HG02588 (cell line): ENCODE data around the gene GRSF1.
A peak's percentile ranks its signal among the peaks of the same experiment; 100 is the strongest.
"Not testable (repeated sequence)": the region's sequence is repeated elsewhere in the genome, so short reads cannot be mapped to it uniquely, and the experiment has no call there.

ENCODE experiments used
- ATAC-seq: cut with Tn5 transposase; IDR thresholded peaks from one replicate; pipeline ENCODE4 v1.9.1; 2021; ENCODE audit warnings: mild to moderate bottlenecking, moderate library complexity; ENCODE audit not compliant: unreplicated experiment

The GRSF1 gene

DNA sequence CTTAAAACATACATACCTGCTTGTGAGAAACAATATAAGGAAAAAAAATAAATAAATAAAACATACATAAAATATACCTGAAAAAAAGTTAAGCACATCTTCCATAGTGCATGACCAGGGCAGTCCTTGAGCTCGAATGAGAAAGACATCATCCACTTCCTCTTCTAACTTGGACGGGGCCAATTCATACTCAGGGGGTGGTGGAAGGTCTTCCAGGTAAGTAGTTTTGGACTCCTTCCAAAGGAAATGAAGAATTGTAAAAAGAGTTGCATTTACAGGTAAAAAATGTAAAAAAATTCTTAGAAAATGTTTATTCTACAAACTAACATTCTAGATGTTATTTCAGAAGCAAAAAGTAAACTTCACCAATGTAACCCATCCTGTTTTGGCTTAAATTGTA is 3.6 kb downstream of the GRSF1 start:
- ATAC-seq, result no peak

DNA sequence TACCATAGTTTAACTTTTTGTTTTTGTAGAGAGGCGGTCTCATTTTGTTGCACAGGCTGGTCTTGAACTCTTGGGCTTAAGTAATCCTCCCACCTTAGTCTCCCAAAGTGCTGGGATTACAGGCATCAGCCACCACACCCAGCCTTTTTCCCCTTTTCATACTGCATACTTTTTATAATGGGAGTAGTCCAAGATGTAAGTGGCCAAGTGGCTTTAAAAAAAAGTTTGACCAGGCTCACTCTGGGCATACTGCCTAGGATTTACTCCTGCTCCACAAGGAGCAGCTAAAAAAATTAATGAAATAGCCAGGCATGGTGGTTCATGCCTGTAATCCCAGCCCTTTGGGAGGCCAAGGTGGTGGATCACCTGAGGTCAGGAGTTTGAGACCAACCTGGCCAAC is 6.0 kb downstream of the GRSF1 start:
- ATAC-seq, result no peak

DNA sequence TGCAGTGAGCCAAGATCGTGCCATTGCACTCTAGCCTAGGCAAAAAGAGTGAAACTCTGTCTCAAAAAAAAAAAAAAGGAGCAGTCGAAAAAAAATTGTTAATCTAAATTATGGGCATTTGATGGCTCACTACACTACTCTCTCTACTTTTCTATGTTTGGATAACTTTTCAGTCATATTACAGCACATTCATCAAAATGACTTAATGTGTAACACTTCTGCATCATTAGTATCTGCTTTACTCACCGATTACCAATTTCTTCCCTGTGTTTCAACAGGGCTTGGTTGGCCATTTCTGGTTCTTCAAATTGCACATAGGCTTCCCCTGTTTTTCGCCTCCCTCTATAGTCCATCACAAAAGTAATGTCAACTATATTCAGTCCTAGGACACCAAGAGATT is 8.4 kb downstream of the GRSF1 start:
- no peak for ATAC-seq

DNA sequence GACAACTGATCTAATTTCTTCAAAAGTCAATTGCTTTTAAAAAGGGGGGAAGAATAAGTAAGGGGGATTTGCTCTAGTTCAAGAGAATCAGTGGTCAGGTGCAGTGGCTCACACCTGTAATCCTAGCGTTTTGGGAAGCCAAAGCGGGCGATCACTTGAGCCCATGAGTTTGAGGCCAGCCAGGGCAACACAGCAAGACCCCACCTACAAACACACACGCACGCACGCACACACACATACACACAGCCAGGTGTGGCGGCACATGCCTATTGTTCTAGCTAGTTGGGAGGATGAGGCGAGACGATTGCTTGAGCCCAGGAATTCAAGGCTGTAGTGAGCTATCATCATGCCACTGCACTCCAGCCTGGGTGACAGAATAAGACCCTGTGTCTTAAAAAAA is 9.6 kb downstream of the GRSF1 start:
- no peak for ATAC-seq

DNA sequence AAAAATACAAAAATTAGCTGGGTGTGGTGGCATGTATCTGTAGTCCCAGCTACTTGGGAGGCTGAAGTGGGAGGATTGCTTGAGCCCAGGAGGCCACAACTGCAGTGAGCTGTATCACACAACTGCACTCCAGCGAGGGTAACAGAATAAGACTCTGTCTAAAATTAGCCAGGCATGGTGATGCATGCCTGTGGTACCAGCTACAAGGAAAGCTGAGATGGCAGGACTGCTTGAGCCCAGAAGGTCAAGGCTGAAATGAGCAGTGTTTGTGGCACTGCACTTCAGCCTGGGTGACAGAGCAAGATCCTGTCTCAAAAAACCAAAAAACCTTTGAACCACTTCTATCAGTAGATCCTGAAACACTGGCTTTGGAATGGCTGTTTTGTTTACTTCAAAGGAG is 10.2 kb downstream of the GRSF1 start:
- ATAC-seq, result no peak

DNA sequence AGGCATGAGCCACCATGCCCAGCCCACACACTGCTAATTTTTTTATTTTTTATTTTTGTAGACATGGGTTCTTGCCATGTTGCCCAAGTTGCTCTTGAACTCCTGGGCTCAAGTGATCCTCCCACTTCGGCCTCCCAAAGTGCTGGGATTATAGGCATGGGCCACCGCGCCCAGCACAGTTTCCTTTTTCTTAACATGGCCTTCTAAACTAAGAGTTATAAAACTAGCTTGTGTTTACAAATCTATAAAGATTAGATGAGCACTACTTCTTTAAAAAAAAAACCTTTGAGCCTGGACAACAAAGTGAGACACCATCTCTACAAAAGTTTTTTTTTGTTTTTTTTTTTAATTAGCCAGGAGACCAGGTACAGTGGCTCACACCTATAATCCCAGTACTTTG is 10.7 kb downstream of the GRSF1 start:
- ATAC-seq, result no peak

DNA sequence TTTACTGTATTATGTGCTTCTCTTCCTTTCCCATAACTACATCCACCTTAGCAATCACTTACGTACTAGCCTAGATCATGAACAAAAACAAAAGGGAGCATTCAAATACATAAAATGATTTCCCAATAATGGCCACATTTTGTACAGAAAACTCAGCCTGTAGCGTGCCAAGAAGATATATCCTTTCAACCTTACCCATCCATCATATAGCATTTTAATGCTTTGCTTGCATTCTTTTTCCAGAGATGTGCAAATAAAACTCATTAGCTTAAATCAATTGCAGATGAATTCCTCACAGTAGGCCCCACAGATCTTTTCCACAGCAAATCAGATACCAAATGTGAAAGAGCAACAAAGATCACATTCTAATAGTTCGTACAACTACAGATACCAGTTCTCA is 20.8 kb downstream of the GRSF1 start:
- ATAC-seq, result no peak

DNA sequence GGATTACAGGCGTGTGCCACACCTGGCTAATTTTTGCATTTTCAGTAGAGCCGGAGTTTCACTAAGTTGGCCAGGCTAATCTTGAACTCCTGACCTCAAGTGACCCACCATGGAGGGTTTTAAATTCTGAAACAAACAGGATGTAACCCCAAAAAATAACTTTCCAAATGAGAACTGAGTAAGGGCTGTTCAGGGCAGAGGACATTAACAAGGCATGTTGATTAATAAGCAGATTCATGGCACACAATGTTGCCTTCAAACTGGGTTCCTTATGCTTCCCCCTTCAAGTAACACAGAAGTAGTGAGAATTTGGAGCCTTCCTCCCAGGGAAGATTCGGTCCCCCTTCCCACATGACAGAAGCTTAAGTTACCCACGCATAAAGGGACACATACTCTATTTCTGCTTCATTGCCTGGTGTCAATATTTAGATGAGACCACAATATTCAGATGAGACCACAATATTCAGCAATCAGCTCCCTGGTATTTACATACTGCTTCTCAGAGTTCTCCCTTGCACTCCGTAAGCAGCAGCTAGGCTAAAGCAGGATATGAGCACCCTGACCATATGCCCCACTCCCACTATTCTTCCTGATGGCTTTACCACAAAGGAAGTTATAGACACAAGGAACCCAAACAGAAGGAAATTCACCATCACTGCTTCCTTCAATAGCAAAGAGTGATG is 21.4 kb downstream of the GRSF1 start:
- peak; percentile 64 for ATAC-seq

DNA sequence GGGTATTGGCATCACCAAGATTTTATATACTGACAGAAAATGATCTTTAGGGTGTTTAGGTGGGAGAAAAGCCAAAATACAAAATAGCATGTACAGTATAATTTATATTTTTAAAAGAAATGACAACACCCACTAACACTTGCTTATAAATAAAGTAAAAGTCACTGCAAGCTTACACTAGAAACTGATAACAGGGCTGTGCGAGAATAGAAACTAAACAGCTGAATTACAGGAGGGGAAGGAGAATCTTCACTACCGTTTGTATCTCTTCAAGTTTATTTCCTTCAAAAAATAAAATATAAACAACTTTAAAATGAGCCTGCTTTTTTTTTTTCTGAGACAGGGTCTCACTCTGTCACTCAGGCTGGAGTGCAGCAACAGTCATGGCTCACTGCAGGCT is 22.8 kb downstream of the GRSF1 start:
- no peak for ATAC-seq

DNA sequence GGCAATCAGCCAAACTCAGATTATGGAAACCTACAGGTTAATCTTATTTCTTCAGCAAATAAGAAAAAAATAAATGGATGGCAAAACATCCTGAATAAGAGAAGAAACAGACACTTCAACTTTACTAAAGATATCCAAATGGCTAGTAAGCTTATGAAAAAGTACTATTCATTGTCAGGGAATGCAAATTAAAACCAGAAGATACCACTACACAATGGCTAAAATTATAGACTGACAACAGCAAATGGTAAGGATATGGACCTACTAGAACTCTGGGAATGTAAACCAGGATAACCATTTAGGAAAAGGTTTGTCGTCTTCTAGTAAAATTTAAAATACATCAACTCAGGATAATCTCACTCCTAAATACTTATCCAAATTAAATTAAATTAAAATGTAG is 24.3 kb downstream of the GRSF1 start:
- ATAC-seq, result no peak

DNA sequence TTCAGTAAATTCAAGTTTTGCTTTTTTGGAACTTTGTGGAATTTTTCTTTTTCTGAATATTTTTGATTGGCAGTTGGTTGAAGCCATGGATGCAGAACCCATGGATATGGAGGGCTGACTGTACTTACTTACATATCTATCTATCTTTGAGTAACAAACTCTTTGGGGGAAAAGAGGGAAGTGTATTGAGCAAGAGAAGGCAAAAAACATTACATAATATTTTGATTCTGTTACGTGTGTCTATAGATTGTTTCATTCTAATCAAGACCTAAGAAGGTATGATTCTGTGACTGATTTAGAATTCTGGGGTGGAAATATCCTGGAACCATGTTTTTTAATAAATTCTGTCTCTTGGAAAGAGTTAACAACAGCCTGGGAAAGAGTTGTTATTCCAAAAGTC is 31.5 kb downstream of the GRSF1 start:
- ATAC-seq, result no peak

DNA sequence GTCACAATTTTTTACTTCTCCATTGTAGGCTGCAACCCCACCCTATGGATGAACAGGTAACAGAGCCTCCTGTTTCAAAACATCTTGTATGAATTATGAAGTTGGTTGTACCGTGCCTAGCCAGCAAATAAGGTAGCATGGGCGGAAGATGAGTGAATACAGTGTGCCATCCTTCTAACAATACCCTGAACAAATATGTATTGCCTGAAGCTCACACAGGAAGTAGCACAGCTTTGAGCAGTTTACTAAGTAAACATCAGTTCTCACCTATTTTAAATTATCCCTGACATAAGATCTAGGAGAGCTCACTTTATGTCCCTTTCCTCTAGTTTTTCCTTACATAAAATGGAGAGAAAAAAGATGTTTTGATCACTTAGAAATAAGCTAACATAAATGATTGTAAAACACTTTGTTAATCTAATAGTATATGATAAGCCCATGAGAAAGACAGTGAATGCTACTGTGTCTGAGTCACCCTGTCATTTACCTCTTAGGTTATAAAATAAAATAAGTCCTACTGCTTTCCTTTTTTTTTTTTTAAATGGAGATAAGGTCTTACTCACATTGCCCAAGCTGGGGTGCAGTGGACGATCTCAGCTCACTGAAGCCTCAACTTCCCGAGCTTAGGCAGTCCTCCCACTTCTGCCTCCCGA is 36.6 kb downstream of the GRSF1 start:
- no peak for ATAC-seq

DNA sequence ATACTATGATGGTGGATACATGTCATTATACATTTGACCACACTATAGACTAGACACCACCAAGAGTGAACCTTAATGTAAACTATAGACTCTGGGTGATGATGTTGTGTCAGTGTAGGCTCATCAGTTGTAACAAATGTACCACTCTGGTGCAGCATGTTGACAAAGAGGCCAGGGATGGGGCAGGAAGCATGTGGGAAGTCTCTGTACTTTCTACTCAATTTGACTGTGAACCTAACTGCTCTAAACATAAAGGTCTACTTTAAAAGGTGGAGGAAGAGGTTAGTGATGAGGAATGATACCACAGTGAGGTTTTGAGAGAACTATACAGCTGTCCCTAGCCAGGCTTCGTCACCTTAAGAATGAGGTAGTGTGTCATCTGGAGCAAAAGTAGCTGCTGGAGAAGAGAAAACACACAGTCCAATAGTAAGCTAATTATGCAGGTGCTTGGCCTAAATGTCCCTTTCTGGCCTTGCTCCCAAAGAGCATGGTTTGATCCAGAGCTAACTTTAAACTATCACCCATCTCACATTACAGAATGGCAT is 38.4 kb downstream of the GRSF1 start:
- ATAC-seq, result peak; percentile 59

DNA sequence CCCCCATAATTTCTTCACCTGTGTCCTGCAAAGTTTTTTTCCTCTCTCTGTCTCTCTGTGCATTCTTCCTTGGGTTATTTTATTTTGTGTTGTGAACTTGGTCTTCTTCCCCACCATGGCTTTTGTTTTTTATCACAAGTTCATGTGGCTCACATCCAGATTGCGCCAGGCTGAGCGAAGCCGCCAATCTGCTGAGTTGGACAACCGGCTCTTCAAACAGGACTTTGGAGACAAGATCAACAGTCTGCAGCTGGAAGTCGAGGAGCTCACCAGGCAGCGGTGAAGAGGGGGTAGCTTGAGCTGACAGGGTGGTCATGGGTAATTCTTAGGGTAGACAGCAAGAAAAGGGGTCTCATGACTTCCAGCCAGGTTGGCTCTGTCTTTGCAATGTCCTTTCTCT is 46.1 kb downstream of the GRSF1 start:
- no peak for ATAC-seq

DNA sequence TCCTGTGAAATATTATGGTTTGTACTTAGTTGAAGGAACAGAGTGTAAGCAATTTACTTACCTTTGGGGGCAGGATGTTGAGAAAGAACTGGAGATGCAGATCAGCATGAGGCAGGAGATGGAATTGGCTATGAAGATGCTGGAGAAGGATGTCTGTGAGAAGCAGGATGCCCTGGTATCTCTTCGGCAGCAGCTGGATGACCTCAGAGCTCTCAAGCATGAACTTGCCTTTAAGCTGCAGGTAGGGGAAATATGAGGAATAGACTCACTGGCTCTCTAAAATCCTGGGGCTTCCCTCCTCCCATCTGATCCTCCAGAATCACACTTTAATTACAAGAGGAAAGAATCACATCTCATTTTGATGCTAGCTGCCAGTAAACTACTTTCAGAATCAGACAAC is 51.0 kb downstream of the GRSF1 start:
- no peak for ATAC-seq

DNA sequence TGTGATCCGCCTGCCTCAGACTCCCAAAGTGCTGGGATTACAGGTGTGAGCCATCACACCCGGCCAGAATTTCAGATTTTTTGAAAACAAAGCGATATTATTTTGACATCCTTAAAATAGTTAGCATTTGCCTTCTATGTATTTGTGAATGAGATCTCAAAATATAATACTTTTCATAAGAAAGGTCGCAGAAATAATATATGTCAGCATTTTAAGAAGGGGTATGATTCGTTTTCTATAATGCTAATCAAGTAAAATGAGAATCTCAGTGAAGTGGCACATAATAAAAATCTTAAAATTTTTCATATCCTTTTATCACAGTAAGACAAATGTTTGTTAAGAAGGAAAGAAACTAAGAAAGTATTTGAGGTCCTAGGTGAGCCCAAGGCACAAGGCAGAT is 52.2 kb downstream of the GRSF1 start:
- ATAC-seq, result no peak

DNA sequence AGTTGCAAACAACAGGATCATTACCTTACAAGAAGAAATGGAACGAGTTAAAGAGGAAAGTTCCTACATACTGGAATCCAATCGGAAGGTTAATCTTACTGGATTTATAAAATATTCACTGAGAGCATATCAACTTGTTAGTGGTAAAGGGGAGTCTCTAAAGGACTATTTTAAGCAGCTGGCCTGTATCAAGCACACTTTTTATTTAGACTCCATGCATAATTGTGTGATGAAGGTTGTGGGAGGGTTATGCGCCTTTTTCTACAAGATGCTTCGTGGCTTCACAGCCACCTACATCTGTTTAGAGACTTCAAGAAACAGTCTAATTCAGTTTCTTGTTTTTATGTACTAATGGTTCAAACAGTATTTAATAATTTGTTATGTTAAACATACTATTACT is 56.6 kb downstream of the GRSF1 start:
- no peak for ATAC-seq

DNA sequence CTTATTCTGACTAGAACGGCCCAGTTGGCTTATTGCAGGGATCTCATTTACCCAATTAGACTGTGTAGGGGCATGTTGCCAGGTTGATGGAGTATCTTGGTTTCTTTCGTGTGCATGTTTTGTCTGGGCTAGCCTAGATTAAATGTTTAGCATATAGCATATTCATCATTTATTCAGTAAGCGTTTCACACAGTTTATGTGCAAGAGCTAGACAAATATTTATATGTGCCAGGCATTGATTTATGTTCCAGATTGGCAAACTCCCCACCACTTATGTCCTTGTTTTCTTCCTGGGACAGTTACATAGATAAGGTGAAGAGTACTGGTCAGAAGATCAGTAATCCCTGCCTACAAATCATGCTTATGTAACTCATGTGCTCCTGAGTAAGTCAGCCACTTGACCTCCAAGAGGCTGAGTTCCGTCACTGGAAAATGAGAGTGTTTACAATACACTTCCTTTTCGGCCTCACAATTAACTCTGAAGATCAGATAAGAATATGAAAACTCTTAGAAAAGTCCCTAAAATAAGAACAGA is 60.7 kb downstream of the GRSF1 start:
- ATAC-seq, result no peak

DNA sequence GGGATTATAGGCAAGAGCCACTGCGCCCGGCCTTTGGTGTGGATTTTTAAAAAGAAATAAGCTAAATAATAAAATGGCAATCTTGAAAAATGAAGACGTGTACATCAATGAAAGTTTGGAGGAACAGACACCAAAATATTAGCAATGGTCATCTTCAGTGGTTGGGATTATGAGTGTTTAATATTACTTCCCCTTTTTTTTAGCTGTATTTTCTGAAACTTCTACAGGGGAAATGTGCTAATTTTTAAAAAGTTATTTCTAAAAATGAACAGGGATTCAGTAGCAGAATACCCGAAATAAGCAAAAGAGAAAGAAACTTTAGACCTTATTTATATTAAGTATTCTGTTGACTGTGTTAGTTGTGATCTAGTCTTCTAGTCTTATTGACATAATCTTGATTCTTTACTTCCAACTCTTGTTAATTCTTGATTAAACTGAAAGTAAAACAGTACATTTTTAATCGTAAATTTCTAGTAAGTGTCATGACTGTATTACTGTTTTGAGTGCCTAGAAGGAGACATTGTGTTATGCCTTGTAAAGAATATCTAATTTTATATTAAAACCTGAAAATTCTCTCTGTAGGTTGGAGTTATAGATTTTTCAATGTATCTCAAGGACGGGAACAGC is 66.6 kb downstream of the GRSF1 start:
- no peak for ATAC-seq

DNA sequence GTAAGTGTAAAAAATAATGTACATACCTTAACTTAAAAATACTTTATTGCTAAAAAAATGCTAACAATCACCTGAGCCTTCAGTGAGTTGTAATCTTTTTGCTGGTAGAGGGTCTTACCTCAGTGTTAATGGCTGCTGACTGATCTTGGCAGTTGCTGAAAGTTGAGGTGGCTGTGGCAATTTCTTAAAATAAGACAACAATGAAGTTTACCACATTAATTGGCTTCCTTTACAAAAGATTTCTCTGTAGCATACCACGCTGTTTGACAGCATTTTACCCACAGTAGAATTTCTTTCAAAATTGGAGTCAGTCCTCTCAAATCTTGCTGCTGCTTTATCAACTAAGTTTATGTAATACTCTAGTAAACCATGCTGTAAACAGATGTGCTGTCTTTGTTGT is 70.3 kb downstream of the GRSF1 start:
- ATAC-seq, result not testable (repeated sequence)

DNA sequence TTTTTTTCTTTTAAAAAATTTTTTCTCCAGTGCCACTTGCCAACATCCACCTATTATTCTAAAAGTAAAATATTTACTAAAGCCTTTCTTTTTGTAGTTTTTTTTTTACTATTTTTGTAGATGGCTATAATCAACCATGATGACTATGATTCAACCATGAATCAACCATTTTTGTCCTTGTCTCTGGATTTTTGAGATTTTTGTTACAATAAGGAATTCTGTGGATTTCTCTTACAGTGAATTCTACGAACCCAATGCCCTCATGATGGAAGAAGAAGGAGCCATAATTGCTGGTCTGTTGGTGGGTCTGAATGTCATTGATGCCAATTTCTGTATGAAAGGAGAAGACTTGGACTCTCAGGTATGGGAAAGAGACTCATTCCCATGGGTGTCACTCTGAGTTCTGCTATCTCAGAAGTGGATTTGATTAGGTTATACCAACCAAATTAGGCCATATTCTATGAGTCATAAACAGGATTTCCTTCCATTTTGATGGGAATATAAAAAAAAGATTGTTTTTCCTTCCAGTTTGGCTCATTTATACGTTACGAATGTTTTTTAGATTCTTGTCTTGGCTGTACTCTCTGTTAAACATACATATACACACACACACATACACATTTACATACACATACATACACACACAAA is 71.3 kb downstream of the GRSF1 start:
- no peak for ATAC-seq
